ENCODE results near the gene PSD.

Gene PSD

GRCh38 chr10:102402512-102402896 is 16.1 kb downstream of the PSD start:
- no peak overlapping the region for H3K4me2 ChIP-seq
- TF ChIP-seq CTCF (conservative IDR thresholded peaks at IDR 0.05; ENCODE audit: low read depth, low read length) = no peak
- H2AFZ ChIP-seq (ENCODE audit: low read depth) = no peak overlapping the region
- peaks cover 22% of the 10 kb centered on the region for H3K4me1 ChIP-seq (ENCODE audit: low read depth, poor library complexity, severe bottlenecking)
- 0 out of 2 replicates have a peak, but pooled peaks cover 2% of the 10 kb centered on the region for H3K27me3 ChIP-seq (ENCODE audit: insufficient read depth, low read depth)
- no peaks in the 10 kb centered on the region for H4K20me1 ChIP-seq (ENCODE audit: insufficient read depth)
- peaks cover 6% of the 10 kb centered on the region for H3K79me2 ChIP-seq (ENCODE audit: insufficient read depth, low read depth)
- no peak overlapping the region for H3K9ac ChIP-seq
- no peak overlapping the region for H3K27ac ChIP-seq
- H3K4me3 ChIP-seq (IDR thresholded peaks at IDR 0.05; ENCODE audit: insufficient read depth, low read depth, low read length) = no peak overlapping the region
- H3K36me3 ChIP-seq (ENCODE audit: insufficient read depth) = no peaks in the 10 kb centered on the region

GRCh38 chr10:102401735-102402511 is 16.7 kb downstream of the PSD start:
- no peak for TF ChIP-seq CTCF (conservative IDR thresholded peaks at IDR 0.05; ENCODE audit: low read depth, low read length)
- H3K4me2 ChIP-seq = no peak overlapping the region

GRCh38 chr10:102401342-102401654 is 17.3 kb downstream of the PSD start:
- no peak for TF ChIP-seq CTCF (conservative IDR thresholded peaks at IDR 0.05; ENCODE audit: low read depth, low read length)
- Histone ChIP-seq H3K4me1 (ENCODE audit: low read depth, poor library complexity, severe bottlenecking) (peaks cover 30% of the 10 kb centered on the region), H3K4me3 (IDR thresholded peaks at IDR 0.05; ENCODE audit: insufficient read depth, low read depth, low read length) (no peak overlapping the region), H4K20me1 (ENCODE audit: insufficient read depth) (no peaks in the 10 kb centered on the region), H3K27me3 (ENCODE audit: insufficient read depth, low read depth) (no peaks in the 10 kb centered on the region), H3K36me3 (ENCODE audit: insufficient read depth) (peaks cover 3% of the 10 kb centered on the region; the same call in 1 of the 2 replicates), H2AFZ (ENCODE audit: low read depth) (no peak overlapping the region), H3K79me2 (ENCODE audit: insufficient read depth, low read depth) (peaks cover 16% of the 10 kb centered on the region), H3K27ac (no peak overlapping the region), H3K4me2 (no peak overlapping the region), H3K9ac (no peak overlapping the region)

More at GRCh38 chr10:102401735-102402511, 16.7 kb downstream of the PSD start:
- H3K4me1 ChIP-seq (ENCODE audit: low read depth, poor library complexity, severe bottlenecking) = peaks cover 26% of the 10 kb centered on the region
- H4K20me1 ChIP-seq (ENCODE audit: insufficient read depth) = no peaks in the 10 kb centered on the region
- H3K9ac ChIP-seq = no peak overlapping the region
- H3K27me3 ChIP-seq (ENCODE audit: insufficient read depth, low read depth) = no peaks in the 10 kb centered on the region
- no peaks in the 10 kb centered on the region; the same call in 1 of the 2 replicates for H3K36me3 ChIP-seq (ENCODE audit: insufficient read depth)
- no peak overlapping the region for H3K27ac ChIP-seq
- peaks cover 10% of the 10 kb centered on the region for H3K79me2 ChIP-seq (ENCODE audit: insufficient read depth, low read depth)
- H3K4me3 ChIP-seq (IDR thresholded peaks at IDR 0.05; ENCODE audit: insufficient read depth, low read depth, low read length) = no peak overlapping the region
- H2AFZ ChIP-seq (ENCODE audit: low read depth) = no peak overlapping the region

GRCh38 chr10:102400598-102401341 is 17.8 kb downstream of the PSD start:
- no peaks in the 10 kb centered on the region for H4K20me1 ChIP-seq (ENCODE audit: insufficient read depth)
- H3K36me3 ChIP-seq (ENCODE audit: insufficient read depth) = peaks cover 3% of the 10 kb centered on the region; the same call in 1 of the 2 replicates
- H3K4me2 ChIP-seq = no peak overlapping the region
- H3K27me3 ChIP-seq (ENCODE audit: insufficient read depth, low read depth) = no peaks in the 10 kb centered on the region
- H3K4me3 ChIP-seq (IDR thresholded peaks at IDR 0.05; ENCODE audit: insufficient read depth, low read depth, low read length) = no peak overlapping the region
- no peak overlapping the region for H2AFZ ChIP-seq (ENCODE audit: low read depth)
- H3K79me2 ChIP-seq (ENCODE audit: insufficient read depth, low read depth) = peaks cover 22% of the 10 kb centered on the region
- no peak overlapping the region for H3K27ac ChIP-seq
- no peak for TF ChIP-seq CTCF (conservative IDR thresholded peaks at IDR 0.05; ENCODE audit: low read depth, low read length)
- no peak overlapping the region for H3K9ac ChIP-seq
- H3K4me1 ChIP-seq (ENCODE audit: low read depth, poor library complexity, severe bottlenecking) = peaks cover 30% of the 10 kb centered on the region
